HG03469 (cell line): ENCODE measurements around the gene THRB.

ENCODE experiments used
- ATAC-seq: cut with Tn5 transposase; IDR thresholded peaks from one replicate; pipeline ENCODE4 v1.9.1; 2021; ENCODE audit warnings: mild to moderate bottlenecking, moderate library complexity, moderate number of reproducible peaks; ENCODE audit not compliant: unreplicated experiment

The THRB gene

GRCh38 chr3:24513463-24513862, 18.8 kb upstream of the THRB start:
- ATAC-seq: no peak

- no peak for ATAC-seq
Observed at GRCh38 chr3:24512564-24513197, 18.0 kb upstream of the THRB start.

GRCh38 chr3:24510030-24510648, 15.5 kb upstream of the THRB start:
- no peak for ATAC-seq

- ATAC-seq: no peak
Observed at GRCh38 chr3:24508423-24508839, 13.8 kb upstream of the THRB start.

- no peak for ATAC-seq
Observed at GRCh38 chr3:24507776-24508422, 13.2 kb upstream of the THRB start.

- no peak for ATAC-seq
Observed at GRCh38 chr3:24506966-24507775, 12.5 kb upstream of the THRB start.

- ATAC-seq: no peak
Observed at GRCh38 chr3:24505691-24506550, 11.3 kb upstream of the THRB start.

GRCh38 chr3:24504772-24505171, 10.1 kb upstream of the THRB start:
- no peak for ATAC-seq

GRCh38 chr3:24503616-24504113, 9.0 kb upstream of the THRB start:
- peak; percentile 95 for ATAC-seq

GRCh38 chr3:24502690-24503089, 8.0 kb upstream of the THRB start:
- no peak for ATAC-seq

GRCh38 chr3:24500806-24501205, 6.2 kb upstream of the THRB start:
- ATAC-seq: no peak

GRCh38 chr3:24499991-24500390, 5.3 kb upstream of the THRB start:
- ATAC-seq: no peak

- ATAC-seq: no peak
Observed at GRCh38 chr3:24498796-24499195, 4.1 kb upstream of the THRB start.

GRCh38 chr3:24498391-24498790, 3.7 kb upstream of the THRB start:
- ATAC-seq: no peak

- no peak for ATAC-seq
Observed at GRCh38 chr3:24497942-24498341, 3.3 kb upstream of the THRB start.

- ATAC-seq: no peak
Observed at GRCh38 chr3:24496529-24497482, 2.2 kb upstream of the THRB start.

- ATAC-seq: no peak
Observed at GRCh38 chr3:24495326-24495994, 810 bp upstream of the THRB start.

GRCh38 chr3:24493746-24494617, 668 bp downstream of the THRB start:
- ATAC-seq: no peak
